B cell (primary cell): ENCODE results near the gene GATAD2A.

Experiments
- CTCF ChIP-seq: fragments of 200-600 bp; IDR thresholded peaks from one replicate; pipeline ENCODE4 v1.8.0; 2022; ENCODE audit warnings: antibody characterized with exemption, mild to moderate bottlenecking
- EZH2 ChIP-seq: IDR thresholded peaks from 2 replicates; pipeline ENCODE4 v1.6.1; 2012; ENCODE audit warnings: borderline replicate concordance, low read depth, mild to moderate bottlenecking, moderate library complexity, low read length; ENCODE audit not compliant: insufficient read depth, poor library complexity, severe bottlenecking

- TF ChIP-seq CTCF (no peak), EZH2 (no peak)
Measured at GRCh38 chr19:19514881-19515641, 109.6 kb downstream of the GATAD2A start, which contains the start of gene TSSK6.
